K562 (cell line): ENCODE data around the gene DNAH8. TPM values are rescaled to one million over a fixed set of nuclear protein-coding genes. Genes with fewer than 3 reads are reported as not detected.

Experiments
- BHLHE40 ChIP-seq: IDR thresholded peaks from 2 replicates; pipeline ENCODE4 v1.6.1; 2011; ENCODE audit warnings: low read length, improper control_type of control experiment
- BRD9 ChIP-seq: fragments of 450-650 bp; IDR thresholded peaks from 2 replicates; pipeline ENCODE4 v1.6.1; 2018; ENCODE audit warnings: low read depth; ENCODE audit not compliant: partially characterized antibody
- CCAR2 ChIP-seq: fragments of 200-400 bp; formaldehyde crosslinking; IDR thresholded peaks from 2 replicates; pipeline ENCODE4 v1.6.1; 2017; ENCODE audit warnings: mild to moderate bottlenecking, low read depth, low read length
- EGR1 ChIP-seq: fragments of 450-650 bp; conservative IDR thresholded peaks from 2 replicates; pipeline ENCODE4 v1.6.1; 2017; ENCODE audit warnings: mild to moderate bottlenecking
- EHMT2 ChIP-seq: fragments of 450-650 bp; IDR thresholded peaks from 2 replicates; pipeline ENCODE4 v1.6.1; 2018; ENCODE audit warnings: antibody characterized with exemption
- HDAC2 ChIP-seq: fragments of 450-650 bp; IDR thresholded peaks from 2 replicates; pipeline ENCODE4 v1.6.1; 2016; ENCODE audit warnings: mild to moderate bottlenecking
- HIVEP1 ChIP-seq: fragments of 250-450 bp; sonication (Bioruptor Pico); IDR thresholded peaks from 2 replicates; pipeline ENCODE4 v1.4.0; 2020; ENCODE audit warnings: mild to moderate bottlenecking
- IFI16 ChIP-seq: fragments of 250-450 bp; sonication (Bioruptor Pico); IDR thresholded peaks from 2 replicates; pipeline ENCODE4 v2.1.2; 2022; ENCODE audit warnings: mild to moderate bottlenecking, inconsistent platforms
- MAZ ChIP-seq, 2 experiments: fragments of 450-650 bp in 1 of 2; sonication (generic) in 1 of 2; formaldehyde crosslinking; IDR thresholded peaks in 1 of 2; conservative IDR thresholded peaks in 1 of 2; 2 replicates each; pipeline versions ENCODE4 v1.4.0 to v1.5.0; 2020; ENCODE audit warnings: mild to moderate bottlenecking in 1 of 2, missing genetic modification reagents in 1 of 2
- PCBP1 ChIP-seq: fragments of 200-400 bp; formaldehyde crosslinking; IDR thresholded peaks from 2 replicates; pipeline ENCODE4 v1.6.1; 2018; ENCODE audit warnings: mild to moderate bottlenecking, low read depth, low read length; ENCODE audit not compliant: poor library complexity, severe bottlenecking
- SMARCC2 ChIP-seq: fragments of 450-650 bp; IDR thresholded peaks from 2 replicates; pipeline ENCODE4 v1.6.1; 2017; ENCODE audit warnings: antibody characterized with exemption, moderate library complexity, mild to moderate bottlenecking, low read depth
- TEAD4 ChIP-seq, 2 experiments: sonication (generic) in 1 of 2; formaldehyde crosslinking in 1 of 2; IDR thresholded peaks; 2 replicates each; pipeline versions ENCODE4 v1.6.1 to v1.8.0; 2012 to 2022; ENCODE audit warnings: borderline replicate concordance in 1 of 2, inconsistent platforms in 1 of 2, low read length in 1 of 2, mild to moderate bottlenecking in 1 of 2, missing genetic modification reagents in 1 of 2
- ZFX ChIP-seq: sonication (generic); formaldehyde crosslinking; IDR thresholded peaks from 2 replicates; pipeline ENCODE4 v1.8.0; 2022; ENCODE audit warnings: mild to moderate bottlenecking, missing genetic modification reagents, moderate library complexity
- ZNF695 ChIP-seq: fragments of 450-650 bp; formaldehyde crosslinking; IDR thresholded peaks from 2 replicates; pipeline ENCODE4 v1.4.0; 2020; ENCODE audit warnings: mild to moderate bottlenecking, moderate library complexity
- polyA plus RNA-seq, 8 experiments: library from polyadenylated mRNA; depleted of rRNA in 4 of 8; stranded (reverse) in 5 of 8; unstranded in 3 of 8; fragments of >200 nt; fragmentation: Nextera tagmentation in 2 of 8; fragmentation: Illumina TruSeq in 1 of 8; extraction: Ambion mirVana in 2 of 8; extraction: Trizol in 1 of 8; gene quantifications; 2 replicates each; pipeline versions ENCODE4 v1.2.1 to v1.2.3, GENCODE V29; 2011 to 2014; ENCODE audit warnings: inconsistent platforms in 1 of 8, missing spikeins in 1 of 8
- total RNA-seq, 7 experiments: library from RNA; depleted of rRNA in 6 of 7; stranded (reverse); fragments of >200 nt in 6 of 7; fragmentation: Illumina TruSeq in 2 of 7; extraction: Trizol in 2 of 7; gene quantifications; 2 replicates each; pipeline versions ENCODE4 v1.2.1 to v1.2.3, GENCODE V29; 2011 to 2021; ENCODE audit warnings: low replicate concordance in 1 of 7
- TF ChIP-seq, protein P1 (sequence below), 2 experiments: fragments of 450-650 bp; formaldehyde crosslinking in 1 of 2; IDR thresholded peaks; 2 replicates each; pipeline versions ENCODE4 v1.4.0 to v1.6.1; 2014 to 2020; ENCODE audit warnings: mild to moderate bottlenecking in 2 of 2, borderline replicate concordance in 1 of 2, low read depth in 1 of 2
- TF ChIP-seq, protein P2 (sequence below): fragments of 450-650 bp; formaldehyde crosslinking; IDR thresholded peaks from 2 replicates; pipeline ENCODE4 v1.4.0; 2020; ENCODE audit warnings: mild to moderate bottlenecking, moderate library complexity
- TF ChIP-seq, protein P3 (sequence below): sonication (generic); formaldehyde crosslinking; IDR thresholded peaks from 2 replicates; pipeline ENCODE4 v1.8.0; 2023; ENCODE audit warnings: mild to moderate bottlenecking, missing genetic modification reagents

Gene DNAH8
- total and polyA plus RNA-seq, 9 of the 15 experiments (the other 6 are each of a cell fraction or from before 2014, with no cell fraction given), result 1.2 to 4.2 (median 2.9) TPM

DNA sequence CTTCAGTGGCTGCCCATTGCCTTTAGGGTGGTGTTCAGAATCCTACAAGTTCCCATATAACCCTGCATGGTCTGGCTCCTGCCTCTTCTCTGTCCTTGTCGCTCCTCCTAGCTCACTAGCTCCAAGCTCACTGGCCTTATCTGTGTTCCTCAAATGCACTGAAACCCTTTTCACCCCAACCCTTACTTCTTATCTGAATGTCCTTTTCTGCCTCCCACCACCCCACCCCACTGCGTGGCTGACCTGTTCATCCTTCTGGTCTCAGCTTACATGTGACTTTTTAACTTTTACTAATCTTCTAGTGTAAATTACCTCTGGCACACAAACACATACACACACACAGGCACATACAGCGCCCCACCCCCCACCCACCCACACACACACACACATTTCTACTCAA lies 292.5 kb downstream of the DNAH8 start (continued):
- TF ChIP-seq, protein P1, sequence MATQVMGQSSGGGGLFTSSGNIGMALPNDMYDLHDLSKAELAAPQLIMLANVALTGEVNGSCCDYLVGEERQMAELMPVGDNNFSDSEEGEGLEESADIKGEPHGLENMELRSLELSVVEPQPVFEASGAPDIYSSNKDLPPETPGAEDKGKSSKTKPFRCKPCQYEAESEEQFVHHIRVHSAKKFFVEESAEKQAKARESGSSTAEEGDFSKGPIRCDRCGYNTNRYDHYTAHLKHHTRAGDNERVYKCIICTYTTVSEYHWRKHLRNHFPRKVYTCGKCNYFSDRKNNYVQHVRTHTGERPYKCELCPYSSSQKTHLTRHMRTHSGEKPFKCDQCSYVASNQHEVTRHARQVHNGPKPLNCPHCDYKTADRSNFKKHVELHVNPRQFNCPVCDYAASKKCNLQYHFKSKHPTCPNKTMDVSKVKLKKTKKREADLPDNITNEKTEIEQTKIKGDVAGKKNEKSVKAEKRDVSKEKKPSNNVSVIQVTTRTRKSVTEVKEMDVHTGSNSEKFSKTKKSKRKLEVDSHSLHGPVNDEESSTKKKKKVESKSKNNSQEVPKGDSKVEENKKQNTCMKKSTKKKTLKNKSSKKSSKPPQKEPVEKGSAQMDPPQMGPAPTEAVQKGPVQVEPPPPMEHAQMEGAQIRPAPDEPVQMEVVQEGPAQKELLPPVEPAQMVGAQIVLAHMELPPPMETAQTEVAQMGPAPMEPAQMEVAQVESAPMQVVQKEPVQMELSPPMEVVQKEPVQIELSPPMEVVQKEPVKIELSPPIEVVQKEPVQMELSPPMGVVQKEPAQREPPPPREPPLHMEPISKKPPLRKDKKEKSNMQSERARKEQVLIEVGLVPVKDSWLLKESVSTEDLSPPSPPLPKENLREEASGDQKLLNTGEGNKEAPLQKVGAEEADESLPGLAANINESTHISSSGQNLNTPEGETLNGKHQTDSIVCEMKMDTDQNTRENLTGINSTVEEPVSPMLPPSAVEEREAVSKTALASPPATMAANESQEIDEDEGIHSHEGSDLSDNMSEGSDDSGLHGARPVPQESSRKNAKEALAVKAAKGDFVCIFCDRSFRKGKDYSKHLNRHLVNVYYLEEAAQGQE (IDR thresholded peaks at IDR 0.05; ENCODE audit: borderline replicate concordance), result peak; percentile 8; the same call in 1 of the 2 replicates
- TF ChIP-seq, protein P1 (CRISPR knock-in tag; IDR thresholded peaks at IDR 0.05; ENCODE audit: low read depth), result no peak
- TF ChIP-seq MAZ (CRISPR knock-in tag; conservative IDR thresholded peaks at IDR 0.05 in 1 of 2, IDR thresholded peaks at IDR 0.05 in 1 of 2) (peak in 1 of 2 experiments; percentile 60; a peak in 1 of 4 replicates), EHMT2 (peak; percentile 81), IFI16 (CRISPR knock-in tag) (no peak), BHLHE40 (peak; percentile 59; the same call in 1 of the 2 replicates), TEAD4 (IDR thresholded peaks at IDR 0.05; ENCODE audit: low read length) (peak; percentile 88), TEAD4 (CRISPR knock-in tag; IDR thresholded peaks at IDR 0.05; ENCODE audit: borderline replicate concordance) (no peak), CCAR2 (no peak), EGR1 (peak; percentile 73), HDAC2 (peak; percentile 87), ZNF695 (CRISPR knock-in tag) (no peak), HIVEP1 (CRISPR knock-in tag) (no peak), SMARCC2 (peak; percentile 67; the same call in 1 of the 2 replicates), BRD9 (peak; percentile 45), ZFX (no peak), PCBP1 (no peak)
- TF ChIP-seq, protein P2, sequence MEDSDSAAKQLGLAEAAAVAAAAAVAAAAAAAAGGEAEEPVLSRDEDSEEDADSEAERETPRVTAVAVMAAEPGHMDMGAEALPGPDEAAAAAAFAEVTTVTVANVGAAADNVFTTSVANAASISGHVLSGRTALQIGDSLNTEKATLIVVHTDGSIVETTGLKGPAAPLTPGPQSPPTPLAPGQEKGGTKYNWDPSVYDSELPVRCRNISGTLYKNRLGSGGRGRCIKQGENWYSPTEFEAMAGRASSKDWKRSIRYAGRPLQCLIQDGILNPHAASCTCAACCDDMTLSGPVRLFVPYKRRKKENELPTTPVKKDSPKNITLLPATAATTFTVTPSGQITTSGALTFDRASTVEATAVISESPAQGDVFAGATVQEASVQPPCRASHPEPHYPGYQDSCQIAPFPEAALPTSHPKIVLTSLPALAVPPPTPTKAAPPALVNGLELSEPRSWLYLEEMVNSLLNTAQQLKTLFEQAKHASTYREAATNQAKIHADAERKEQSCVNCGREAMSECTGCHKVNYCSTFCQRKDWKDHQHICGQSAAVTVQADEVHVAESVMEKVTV, result no peak
- TF ChIP-seq, protein P3, sequence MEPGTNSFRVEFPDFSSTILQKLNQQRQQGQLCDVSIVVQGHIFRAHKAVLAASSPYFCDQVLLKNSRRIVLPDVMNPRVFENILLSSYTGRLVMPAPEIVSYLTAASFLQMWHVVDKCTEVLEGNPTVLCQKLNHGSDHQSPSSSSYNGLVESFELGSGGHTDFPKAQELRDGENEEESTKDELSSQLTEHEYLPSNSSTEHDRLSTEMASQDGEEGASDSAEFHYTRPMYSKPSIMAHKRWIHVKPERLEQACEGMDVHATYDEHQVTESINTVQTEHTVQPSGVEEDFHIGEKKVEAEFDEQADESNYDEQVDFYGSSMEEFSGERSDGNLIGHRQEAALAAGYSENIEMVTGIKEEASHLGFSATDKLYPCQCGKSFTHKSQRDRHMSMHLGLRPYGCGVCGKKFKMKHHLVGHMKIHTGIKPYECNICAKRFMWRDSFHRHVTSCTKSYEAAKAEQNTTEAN (CRISPR knock-in tag), result no peak
